ENCODE measurements around the gene CHCHD3. TPM values are rescaled to one million over a fixed set of nuclear protein-coding genes. Genes with fewer than 3 reads are reported as not detected.

Gene CHCHD3
- total RNA-seq, 2 experiments from 2014 or later: 21.6 to 21.7 TPM

DNA sequence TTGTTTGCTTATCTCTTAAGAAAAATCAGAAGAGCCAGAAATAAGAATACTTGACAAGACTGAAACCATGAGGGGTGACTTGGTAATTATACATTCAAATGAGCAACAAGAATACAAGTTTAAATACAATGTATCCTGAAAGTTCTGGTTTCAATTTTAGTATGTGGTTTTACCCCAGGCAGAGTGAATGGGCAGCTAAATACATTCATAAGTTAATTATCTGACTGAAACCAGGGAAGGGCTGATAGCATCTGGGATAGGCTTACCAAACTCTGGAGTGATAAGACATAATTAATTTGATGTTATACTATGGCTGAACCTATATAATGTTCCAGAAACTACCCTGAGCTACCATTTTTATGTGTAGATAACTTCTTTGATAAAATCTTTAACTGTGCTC is 253.4 kb downstream of the CHCHD3 start:
- Histone ChIP-seq H3K4me3 (ENCODE audit: low read length) (no peak overlapping the region), H3K4me1 (ENCODE audit: insufficient read depth, low read length) (no peaks in the 10 kb centered on the region), H3K27me3 (ENCODE audit: control insufficient read depth in 1 of 2, insufficient read depth in 2 of 2, low read length in 2 of 2) (no peaks in the 10 kb centered on the region), H3K9me3 (ENCODE audit: control insufficient read depth in 1 of 2, insufficient read depth in 1 of 2, low read length in 2 of 2) (no peaks in the 10 kb centered on the region), H3K36me3 (ENCODE audit: insufficient read depth, low read length) (no peaks in the 10 kb centered on the region), H3K27ac (ENCODE audit: low read depth in 1 of 2, low read length in 2 of 2) (no peak overlapping the region)
- ChIA-PET POLR2A (no interaction called here), CTCF (no interaction called here)
- Mint-ChIP-seq H3K27ac (no peak overlapping the region), H3K27me3 (no peaks in the 10 kb centered on the region), H3K36me3 (ENCODE audit: low read depth) (peaks cover 27% of the 10 kb centered on the region), H3K4me1 (ENCODE audit: low read depth) (peaks cover 15% of the 10 kb centered on the region), H3K4me3 (no peak overlapping the region), H3K9me3 (no peaks in the 10 kb centered on the region)
- no peak for ATAC-seq (ENCODE audit: poor library complexity)
- no peak for DNase-seq
- no peak for TF ChIP-seq CTCF (IDR thresholded peaks at IDR 0.05)
- intact Hi-C loops (cut with DNase I, micrococcal nuclease): no loop called here

- Mint-ChIP-seq H3K27me3 (no peaks in the 10 kb centered on the region), H3K4me3 (no peak overlapping the region), H3K4me1 (ENCODE audit: low read depth) (peaks cover 15% of the 10 kb centered on the region), H3K27ac (no peak overlapping the region), H3K36me3 (ENCODE audit: low read depth) (peaks cover 24% of the 10 kb centered on the region), H3K9me3 (no peaks in the 10 kb centered on the region)
- no peak for ATAC-seq (ENCODE audit: poor library complexity)
- POLR2A ChIA-PET: no interaction called here
- no peak for TF ChIP-seq CTCF (IDR thresholded peaks at IDR 0.05)
- no peaks in the 10 kb centered on the region for H3K36me3 ChIP-seq (ENCODE audit: insufficient read depth, low read length)
- no peak for DNase-seq
- CTCF ChIA-PET: no interaction called here
- no peak overlapping the region for H3K4me3 ChIP-seq (ENCODE audit: low read length)
- intact Hi-C loops (cut with DNase I, micrococcal nuclease): no loop called here
- H3K4me1 ChIP-seq (ENCODE audit: insufficient read depth, low read length): no peaks in the 10 kb centered on the region
- H3K27ac ChIP-seq (ENCODE audit: low read depth in 1 of 2, low read length in 2 of 2): no peak overlapping the region
- no peaks in the 10 kb centered on the region for H3K27me3 ChIP-seq (ENCODE audit: control insufficient read depth in 1 of 2, insufficient read depth in 2 of 2, low read length in 2 of 2)
- H3K9me3 ChIP-seq (ENCODE audit: control insufficient read depth in 1 of 2, insufficient read depth in 1 of 2, low read length in 2 of 2): no peaks in the 10 kb centered on the region
These were observed 255.7 kb downstream of the CHCHD3 start for GRCh38 chr7:132825932-132826835.

DNA sequence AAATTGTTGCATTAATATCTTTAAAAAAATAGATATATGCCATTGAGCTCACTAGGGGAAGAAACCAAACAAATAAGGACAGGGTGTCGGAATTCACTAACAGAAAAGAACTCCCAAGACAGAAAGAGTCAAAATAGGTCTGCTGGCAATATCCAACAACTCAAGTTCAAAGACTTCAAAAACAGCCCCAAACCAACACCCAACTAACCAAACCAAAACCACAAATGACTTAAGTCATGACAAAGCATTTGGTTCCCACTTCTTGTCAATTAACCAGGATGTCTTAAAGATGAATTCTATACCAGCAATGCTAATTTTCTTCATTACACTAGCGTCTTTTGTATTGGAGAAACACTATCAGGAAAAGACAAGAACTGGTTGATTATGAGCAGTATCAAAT is 256.7 kb downstream of the CHCHD3 start:
- H3K4me3 ChIP-seq (ENCODE audit: low read length): no peak overlapping the region
- DNase-seq (peak in 1 of 14 experiments; percentile 1), ATAC-seq (ENCODE audit: poor library complexity) (no peak)
- no peak overlapping the region for H3K27ac ChIP-seq (ENCODE audit: low read depth in 1 of 2, low read length in 2 of 2)
- ChIA-PET CTCF (no interaction called here), POLR2A (no interaction called here)
- no peaks in the 10 kb centered on the region for H3K9me3 Mint-ChIP-seq
- intact Hi-C loops (cut with DNase I, micrococcal nuclease): no loop called here
- H3K27me3 ChIP-seq (ENCODE audit: control insufficient read depth in 1 of 2, insufficient read depth in 2 of 2, low read length in 2 of 2): no peaks in the 10 kb centered on the region
- no peaks in the 10 kb centered on the region for H3K4me1 ChIP-seq (ENCODE audit: insufficient read depth, low read length)
- no peak for TF ChIP-seq CTCF (IDR thresholded peaks at IDR 0.05)
- peaks cover 15% of the 10 kb centered on the region for H3K4me1 Mint-ChIP-seq (ENCODE audit: low read depth)
- no peaks in the 10 kb centered on the region for H3K9me3 ChIP-seq (ENCODE audit: control insufficient read depth in 1 of 2, insufficient read depth in 1 of 2, low read length in 2 of 2)
- peaks cover 19% of the 10 kb centered on the region for H3K36me3 Mint-ChIP-seq (ENCODE audit: low read depth)
- H3K27me3 Mint-ChIP-seq: no peaks in the 10 kb centered on the region
- no peak overlapping the region for H3K27ac Mint-ChIP-seq
- H3K4me3 Mint-ChIP-seq: no peak overlapping the region
- H3K36me3 ChIP-seq (ENCODE audit: insufficient read depth, low read length): no peaks in the 10 kb centered on the region
